Lower leg skin (tissue), 4 donors: ENCODE data around the gene MMD. TPM values are rescaled to one million over a fixed set of nuclear protein-coding genes. Genes with fewer than 3 reads are reported as not detected.

Source experiments
- DNase-seq, 2 donors: peaks; one replicate each; pipeline ENCODE4 v3.0.0-alpha.2; 2019; ENCODE audit warnings: low spot score in 2 of 2
- H3K4me3 ChIP-seq: fragments of 200-600 bp; sonication (generic); 2 replicates; pipeline ENCODE4 v1.5.1; 2017; ENCODE audit warnings: mild to moderate bottlenecking, low read depth; ENCODE audit not compliant: poor library complexity, severe bottlenecking
- POLR2A ChIP-seq, 2 donors: fragments of 450-650 bp; IDR thresholded peaks; one replicate each; pipeline ENCODE4 v1.6.1; 2016 to 2017; ENCODE audit warnings: antibody characterized with exemption in 2 of 2, mild to moderate bottlenecking in 1 of 2, moderate library complexity in 1 of 2
- WGBS, 2 donors: methylation state at CpG; one replicate each; pipeline ENCODE4 v1.1.5; 2018; 5-methylcytosine and 5-hydroxymethylcytosine counted together
- intact Hi-C: fragments of 100-400 bp; cut with DNase I; formaldehyde crosslinking; loops from one replicate; pipeline ENCODE4 v1.15.0; 2023; ENCODE audit warnings: low total_unique reads
- total RNA-seq, 4 donors: library from RNA; depleted of rRNA; stranded (reverse); fragments of >200 nt; gene quantifications; one replicate each; pipeline ENCODE4 v1.1.0, GENCODE V29; 2016
- TF ChIP-seq, protein P1 (sequence below), 3 donors: fragments of 450-650 bp; IDR thresholded peaks; one replicate each; pipeline ENCODE4 v1.5.1; 2016; ENCODE audit warnings: antibody characterized with exemption in 3 of 3, mild to moderate bottlenecking in 3 of 3, moderate library complexity in 2 of 3

The MMD gene
- total RNA-seq, 4 donors from 2014 or later, result 3.2 to 9.7 (median 6.8) TPM

- no peak overlapping the region for H3K4me3 ChIP-seq
- intact Hi-C loops, result no loop called here
- no peak for DNase-seq
- no peak for TF ChIP-seq POLR2A (IDR thresholded peaks at IDR 0.05)
- TF ChIP-seq, protein P1, sequence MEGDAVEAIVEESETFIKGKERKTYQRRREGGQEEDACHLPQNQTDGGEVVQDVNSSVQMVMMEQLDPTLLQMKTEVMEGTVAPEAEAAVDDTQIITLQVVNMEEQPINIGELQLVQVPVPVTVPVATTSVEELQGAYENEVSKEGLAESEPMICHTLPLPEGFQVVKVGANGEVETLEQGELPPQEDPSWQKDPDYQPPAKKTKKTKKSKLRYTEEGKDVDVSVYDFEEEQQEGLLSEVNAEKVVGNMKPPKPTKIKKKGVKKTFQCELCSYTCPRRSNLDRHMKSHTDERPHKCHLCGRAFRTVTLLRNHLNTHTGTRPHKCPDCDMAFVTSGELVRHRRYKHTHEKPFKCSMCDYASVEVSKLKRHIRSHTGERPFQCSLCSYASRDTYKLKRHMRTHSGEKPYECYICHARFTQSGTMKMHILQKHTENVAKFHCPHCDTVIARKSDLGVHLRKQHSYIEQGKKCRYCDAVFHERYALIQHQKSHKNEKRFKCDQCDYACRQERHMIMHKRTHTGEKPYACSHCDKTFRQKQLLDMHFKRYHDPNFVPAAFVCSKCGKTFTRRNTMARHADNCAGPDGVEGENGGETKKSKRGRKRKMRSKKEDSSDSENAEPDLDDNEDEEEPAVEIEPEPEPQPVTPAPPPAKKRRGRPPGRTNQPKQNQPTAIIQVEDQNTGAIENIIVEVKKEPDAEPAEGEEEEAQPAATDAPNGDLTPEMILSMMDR (IDR thresholded peaks at IDR 0.05), result no peak
- WGBS, 2 donors, result 76 to 79% methylated on average over 1 of the region's 1 CpG
Observed at GRCh38 chr17:55366020-55366481, 55.6 kb downstream of the MMD start.

DNA sequence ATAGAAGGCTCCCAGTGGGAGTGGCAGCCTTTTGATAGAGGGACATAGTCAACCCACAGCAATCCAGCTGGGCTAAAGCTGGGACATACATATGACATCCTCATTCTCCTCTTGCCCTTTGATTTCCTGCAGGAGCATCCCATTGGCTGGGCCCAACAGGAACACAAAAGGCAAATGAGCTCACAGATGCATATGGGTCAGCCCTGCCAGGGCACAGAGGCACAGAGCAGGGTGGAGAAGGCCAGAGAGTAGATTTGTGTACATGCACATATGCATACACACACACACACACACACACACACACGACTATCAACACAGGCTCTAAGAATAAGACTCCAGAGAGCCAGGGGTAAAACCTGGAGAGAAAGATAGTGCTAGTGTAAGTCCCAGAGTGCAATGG is 58.6 kb downstream of the MMD start:
- 82 to 88% methylated on average over 1 of the region's 1 CpG for WGBS, 2 donors
- TF ChIP-seq POLR2A (IDR thresholded peaks at IDR 0.05), result no peak
- TF ChIP-seq, protein P1 (IDR thresholded peaks at IDR 0.05), result no peak
- DNase-seq, result no peak
- intact Hi-C loops, result no loop called here
- no peak overlapping the region for H3K4me3 ChIP-seq

- intact Hi-C loops, result no loop called here
- no peak for TF ChIP-seq POLR2A (IDR thresholded peaks at IDR 0.05)
- TF ChIP-seq, protein P1 (IDR thresholded peaks at IDR 0.05), result no peak
- DNase-seq, result no peak
- H3K4me3 ChIP-seq, result no peak overlapping the region
Observed at GRCh38 chr17:55360971-55361370, 60.7 kb downstream of the MMD start.

DNA sequence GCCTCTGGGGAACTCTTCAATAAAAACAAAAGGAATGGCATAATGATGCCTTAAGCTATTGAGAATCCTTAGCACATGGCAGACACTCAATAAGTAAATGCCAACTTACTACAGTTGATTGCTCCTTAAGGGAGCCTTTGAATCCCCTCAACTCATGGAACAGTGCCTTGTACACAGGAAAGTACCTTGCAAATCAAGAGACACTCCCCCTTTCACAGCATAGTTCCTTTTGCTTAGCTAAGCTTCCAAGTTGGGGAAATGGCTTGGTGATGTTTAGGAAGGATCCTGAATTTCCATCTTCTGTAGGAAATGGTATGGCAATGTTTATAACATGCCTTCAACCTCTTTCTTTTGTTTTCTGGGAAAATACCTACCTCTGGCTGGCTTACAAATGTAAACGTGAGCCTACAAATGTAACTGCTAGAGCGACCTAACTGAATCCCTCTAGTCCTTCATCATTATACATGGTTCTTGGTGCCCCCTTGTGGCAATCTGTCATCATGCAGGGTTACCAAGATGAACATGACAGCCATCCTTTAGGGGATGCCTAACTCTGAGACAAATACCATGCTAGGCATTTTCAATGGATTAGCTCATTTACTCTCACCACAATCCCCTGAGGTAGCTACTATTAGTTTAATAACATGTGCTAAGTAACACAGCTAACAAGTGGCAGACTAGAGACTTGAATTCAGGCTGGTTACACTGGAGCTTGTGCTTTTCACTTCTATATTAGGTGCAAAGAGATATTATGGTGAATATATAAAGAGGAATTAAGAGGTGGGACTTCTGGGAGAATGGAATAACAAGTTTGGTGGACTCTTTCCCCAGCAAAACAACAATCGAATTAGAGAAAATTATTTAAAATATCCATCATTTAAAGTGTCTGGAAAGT is 65.0 kb downstream of the MMD start:
- WGBS, 2 donors, result 32 to 34% methylated on average over 3 of the region's 3 CpGs
- TF ChIP-seq, protein P1 (IDR thresholded peaks at IDR 0.05), result no peak
- TF ChIP-seq POLR2A (IDR thresholded peaks at IDR 0.05), result no peak
- DNase-seq, result peak; percentile 74 to 87
- intact Hi-C loops, result loop anchor here (5.0 kb wide), 1 partner anchor 359 kb away; no protein-coding TSS in a partner anchor
- H3K4me3 ChIP-seq, result no peak overlapping the region

DNA sequence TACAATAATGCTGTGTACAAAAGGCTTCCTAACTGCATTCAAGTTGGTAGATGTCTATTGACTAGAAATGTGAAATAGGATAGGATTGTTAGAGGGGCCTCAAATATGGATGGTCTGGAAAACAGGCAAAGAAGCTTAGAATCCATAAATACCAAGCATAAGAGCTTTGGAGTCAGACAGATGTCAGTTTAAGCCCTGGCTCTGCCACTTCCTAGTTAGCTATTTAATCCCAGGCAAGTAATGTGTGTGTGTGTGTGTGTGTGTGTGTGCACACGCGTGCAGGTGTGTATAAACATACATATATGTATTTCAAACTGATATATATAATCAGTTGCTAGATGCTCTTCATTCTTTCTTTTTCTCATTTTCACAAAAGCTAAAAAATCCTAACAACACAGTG is 66.7 kb downstream of the MMD start:
- no peak for DNase-seq
- intact Hi-C loops, result loop anchor here (5.0 kb wide), 1 partner anchor 358 kb away; no protein-coding TSS in a partner anchor
- no peak overlapping the region for H3K4me3 ChIP-seq
- WGBS, 2 donors, result 91 to 92% methylated on average over 2 of the region's 2 CpGs
- TF ChIP-seq, protein P1 (IDR thresholded peaks at IDR 0.05), result no peak
- no peak for TF ChIP-seq POLR2A (IDR thresholded peaks at IDR 0.05)
